B cell (primary cell): ENCODE results near the gene PLN. TPM values are rescaled to one million over a fixed set of nuclear protein-coding genes. Genes with fewer than 3 reads are reported as not detected.

Source experiments
- ATAC-seq: fragments of 200-7000 bp; cut with Tn5 transposase; one replicate; pipeline ENCODE4 v1.10.0; 2021; ENCODE audit warnings: low read depth, mild to moderate bottlenecking, moderate number of reproducible peaks, moderate library complexity
- CTCF ChIA-PET: fragments of 350-600 bp; sonication (Branson Sonifier 250); formaldehyde crosslinking; loops from one replicate; lab custom pipeline; 2021; ENCODE audit warnings: antibody characterized with exemption, inconsistent platforms; lab: Charles Lee
- POLR2A ChIA-PET: fragments of 350-600 bp; sonication (Branson Sonifier 250); formaldehyde crosslinking; loops from one replicate; lab custom pipeline; 2021; ENCODE audit warnings: antibody characterized with exemption; lab: Charles Lee
- DNase-seq: peaks from one replicate; pipeline ENCODE4 v3.0.0; 2013
- H2AFZ ChIP-seq: 2 replicates; pipeline ENCODE4 v1.6.1; 2012; ENCODE audit warnings: mild to moderate bottlenecking, low read depth, low read length; ENCODE audit not compliant: insufficient read depth, poor library complexity, severe bottlenecking
- H3K27ac ChIP-seq, 2 donors: 1 replicate in 1 of 2; 2 replicates in 1 of 2; pipeline ENCODE4 v1.5.1; 2012 to 2013; ENCODE audit warnings: low read length in 2 of 2, mild to moderate bottlenecking in 2 of 2, moderate library complexity in 1 of 2
- H3K27me3 ChIP-seq, 4 experiments: fragments of 200-600 bp in 1 of 4; sonication (generic) in 1 of 4; replicated peaks in 1 of 4; 1 replicate in 2 of 4; 2 replicates in 2 of 4; pipeline versions ENCODE4 v1.6.1 to v1.7.0; 2013 to 2016; ENCODE audit warnings: low read length in 3 of 4, mild to moderate bottlenecking in 2 of 4, mixed read lengths in 1 of 4, moderate library complexity in 1 of 4; ENCODE audit not compliant: insufficient read depth in 4 of 4, control insufficient read depth in 3 of 4; ENCODE audit errors: control extremely low read depth in 1 of 4
- H3K36me3 ChIP-seq, 2 experiments: replicated peaks in 1 of 2; 1 replicate in 1 of 2; 2 replicates in 1 of 2; pipeline versions ENCODE4 v1.6.1 to v1.7.1; 2013; ENCODE audit warnings: low read length in 1 of 2; ENCODE audit not compliant: insufficient read depth in 2 of 2, control insufficient read depth in 1 of 2; ENCODE audit errors: control extremely low read depth in 1 of 2, extremely low read depth in 1 of 2
- H3K4me1 ChIP-seq, 2 donors: fragments of 200-600 bp in 1 of 2; sonication (generic) in 1 of 2; 1 replicate in 1 of 2; 2 replicates in 1 of 2; pipeline versions ENCODE4 v1.5.1 to v1.6.1; 2013 to 2017; ENCODE audit warnings: low read length in 2 of 2; ENCODE audit not compliant: control insufficient read depth in 2 of 2, insufficient read depth in 2 of 2
- H3K4me2 ChIP-seq: replicated peaks from 2 replicates; pipeline ENCODE3; 2012; ENCODE audit warnings: mild to moderate bottlenecking, low read depth, low read length; ENCODE audit not compliant: poor library complexity, severe bottlenecking
- H3K4me3 ChIP-seq, 5 experiments: fragments of 200-600 bp in 1 of 5; sonication (generic) in 1 of 5; 1 replicate in 3 of 5; 2 replicates in 2 of 5; pipeline versions ENCODE4 v1.5.1 to v1.7.0; 2011 to 2016; ENCODE audit warnings: low read length in 4 of 5, mild to moderate bottlenecking in 4 of 5, low read depth in 2 of 5, control low read depth in 1 of 5, moderate library complexity in 1 of 5; ENCODE audit not compliant: insufficient read depth in 1 of 5; ENCODE audit errors: control extremely low read depth in 1 of 5, extremely low read depth in 1 of 5
- H3K79me2 ChIP-seq: fragments of 200-600 bp; sonication (generic); one replicate; pipeline ENCODE4 v1.6.0; 2016; ENCODE audit warnings: low read length; ENCODE audit not compliant: control insufficient read depth, insufficient read depth
- H3K9ac ChIP-seq: fragments of 200-600 bp; sonication (generic); 2 replicates; pipeline ENCODE4 v1.6.1; 2017; ENCODE audit warnings: mild to moderate bottlenecking, low read length, moderate library complexity
- H3K9me3 ChIP-seq, 3 donors: one replicate each; pipeline versions ENCODE4 v1.6.1 to v1.7.1; 2013; ENCODE audit warnings: low read length in 2 of 3; ENCODE audit not compliant: control insufficient read depth in 2 of 3, insufficient read depth in 1 of 3; ENCODE audit errors: control extremely low read depth in 1 of 3
- H4K20me1 ChIP-seq: 2 replicates; pipeline ENCODE4 v1.6.0; 2012; ENCODE audit warnings: mild to moderate bottlenecking, low read length; ENCODE audit not compliant: insufficient read depth, control insufficient read depth, poor library complexity, severe bottlenecking
- H3K27ac Mint-ChIP-seq: one replicate; pipeline ENCODE4 v1.8.0; 2021; ENCODE audit warnings: mixed read lengths
- H3K27me3 Mint-ChIP-seq: one replicate; pipeline ENCODE4 v1.8.0; 2021; ENCODE audit warnings: mixed read lengths
- H3K4me1 Mint-ChIP-seq: one replicate; pipeline ENCODE4 v1.8.0; 2021; ENCODE audit warnings: mixed read lengths
- H3K4me3 Mint-ChIP-seq: one replicate; pipeline ENCODE4 v1.8.0; 2021; ENCODE audit warnings: mixed read lengths
- H3K9me3 Mint-ChIP-seq: one replicate; pipeline ENCODE4 v1.8.0; 2022; ENCODE audit warnings: mixed read lengths; ENCODE audit not compliant: insufficient read depth
- EZH2 ChIP-seq: IDR thresholded peaks from 2 replicates; pipeline ENCODE4 v1.6.1; 2012; ENCODE audit warnings: borderline replicate concordance, low read depth, mild to moderate bottlenecking, moderate library complexity, low read length; ENCODE audit not compliant: insufficient read depth, poor library complexity, severe bottlenecking
- WGBS: methylation state at CpG from one replicate; pipeline ENCODE4 v1.1.5; 2013; ENCODE audit warnings: missing lambda C conversion rate; ENCODE audit not compliant: insufficient coverage; 5-methylcytosine and 5-hydroxymethylcytosine counted together
- intact Hi-C: fragments of 100-400 bp; cut with micrococcal nuclease; formaldehyde crosslinking; loops from one replicate; pipeline ENCODE4 v1.10.0; 2022
- polyA plus RNA-seq: library from polyadenylated mRNA; depleted of rRNA; stranded (reverse); fragments of >200 nt; gene quantifications from 2 replicates; pipeline ENCODE4 v1.2.3, GENCODE V29; 2012
- total RNA-seq, 2 donors: library from RNA; stranded (reverse); fragments of 120-200 nt in 1 of 2; gene quantifications; 1 replicate in 1 of 2; 2 replicates in 1 of 2; pipeline versions ENCODE4 v1.2.3 to v1.2.4, GENCODE V29; 2013 to 2022
- TF ChIP-seq, protein P1 (sequence below): fragments of 200-600 bp; IDR thresholded peaks from one replicate; pipeline ENCODE4 v1.8.0; 2022; ENCODE audit warnings: antibody characterized with exemption, mild to moderate bottlenecking

The PLN gene
- total and polyA plus RNA-seq, 2 donors (not counting 1 experiment from before 2014, with no cell fraction given): not detected

DNA sequence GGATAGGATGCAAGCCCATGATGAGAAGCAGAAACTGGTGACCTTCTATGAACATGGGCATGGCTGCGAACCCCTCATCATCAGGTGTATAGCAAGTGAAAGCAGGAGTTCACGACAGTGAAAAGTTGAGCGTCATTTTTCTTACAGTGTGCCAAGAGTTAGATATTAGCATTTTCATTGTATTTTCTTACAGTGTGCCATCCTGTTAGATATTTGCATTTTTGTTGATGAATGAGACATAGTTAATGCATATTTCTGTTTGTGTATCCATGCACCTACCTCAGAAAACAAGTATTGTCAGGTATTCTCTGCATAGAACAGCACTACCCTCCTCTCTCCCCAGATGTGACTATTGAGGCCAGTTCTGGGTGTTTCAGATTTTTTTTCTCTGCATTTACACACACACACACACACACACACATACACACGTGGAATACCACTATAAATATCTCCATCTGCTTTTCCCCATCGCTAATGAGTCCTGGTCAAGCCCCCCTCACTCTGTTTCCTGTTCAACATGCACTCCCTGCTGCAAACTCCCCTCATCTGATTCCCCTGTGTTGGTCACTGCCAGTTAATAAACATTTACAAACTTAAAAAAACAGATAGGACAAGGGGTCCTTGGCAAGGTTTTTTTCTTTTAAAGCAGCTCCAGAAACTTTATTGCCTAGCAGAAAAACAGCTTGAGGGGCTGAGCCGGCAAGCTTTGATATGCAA, 41.7 kb downstream of the PLN start:
- ATAC-seq (no peak), DNase-seq (no peak)
- ChIA-PET CTCF (no interaction called here), POLR2A (no interaction called here)
- Mint-ChIP-seq H3K4me3 (no peak overlapping the region), H3K9me3 (no peaks in the 10 kb centered on the region), H3K27ac (no peak overlapping the region), H3K4me1 (peaks cover 5% of the 10 kb centered on the region), H3K27me3 (no peaks in the 10 kb centered on the region)
- no peak overlapping the region for H3K4me3 ChIP-seq
- H4K20me1 ChIP-seq: no peaks in the 10 kb centered on the region
- intact Hi-C loops: no loop called here
- H3K9ac ChIP-seq: no peak overlapping the region
- H3K9me3 ChIP-seq: no peaks in the 10 kb centered on the region
- H2AFZ ChIP-seq: no peak overlapping the region
- WGBS: 59% methylated on average over 5 of the region's 6 CpGs
- TF ChIP-seq, protein P1, sequence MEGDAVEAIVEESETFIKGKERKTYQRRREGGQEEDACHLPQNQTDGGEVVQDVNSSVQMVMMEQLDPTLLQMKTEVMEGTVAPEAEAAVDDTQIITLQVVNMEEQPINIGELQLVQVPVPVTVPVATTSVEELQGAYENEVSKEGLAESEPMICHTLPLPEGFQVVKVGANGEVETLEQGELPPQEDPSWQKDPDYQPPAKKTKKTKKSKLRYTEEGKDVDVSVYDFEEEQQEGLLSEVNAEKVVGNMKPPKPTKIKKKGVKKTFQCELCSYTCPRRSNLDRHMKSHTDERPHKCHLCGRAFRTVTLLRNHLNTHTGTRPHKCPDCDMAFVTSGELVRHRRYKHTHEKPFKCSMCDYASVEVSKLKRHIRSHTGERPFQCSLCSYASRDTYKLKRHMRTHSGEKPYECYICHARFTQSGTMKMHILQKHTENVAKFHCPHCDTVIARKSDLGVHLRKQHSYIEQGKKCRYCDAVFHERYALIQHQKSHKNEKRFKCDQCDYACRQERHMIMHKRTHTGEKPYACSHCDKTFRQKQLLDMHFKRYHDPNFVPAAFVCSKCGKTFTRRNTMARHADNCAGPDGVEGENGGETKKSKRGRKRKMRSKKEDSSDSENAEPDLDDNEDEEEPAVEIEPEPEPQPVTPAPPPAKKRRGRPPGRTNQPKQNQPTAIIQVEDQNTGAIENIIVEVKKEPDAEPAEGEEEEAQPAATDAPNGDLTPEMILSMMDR: no peak
- no peak for TF ChIP-seq EZH2
- peaks cover 15% of the 10 kb centered on the region for H3K79me2 ChIP-seq
- no peak overlapping the region for H3K4me2 ChIP-seq
- H3K36me3 ChIP-seq: peaks cover 2 to 5% of the 10 kb centered on the region in 2 experiments
- no peak overlapping the region for H3K27ac ChIP-seq
- no peaks in the 10 kb centered on the region for H3K4me1 ChIP-seq
- no peaks in the 10 kb centered on the region for H3K27me3 ChIP-seq

- Histone ChIP-seq H4K20me1 (no peaks in the 10 kb centered on the region), H3K79me2 (peaks cover 15% of the 10 kb centered on the region), H3K4me2 (no peak overlapping the region), H2AFZ (no peak overlapping the region), H3K27ac (no peak overlapping the region), H3K9ac (no peak overlapping the region), H3K4me1 (no peaks in the 10 kb centered on the region), H3K4me3 (no peak overlapping the region), H3K27me3 (no peaks in the 10 kb centered on the region), H3K9me3 (no peaks in the 10 kb centered on the region), H3K36me3 (peaks cover 4 to 5% of the 10 kb centered on the region in 2 experiments)
- no CpG with 5 or more reads among the region's 3 CpGs for WGBS
- DNase-seq (no peak), ATAC-seq (no peak)
- POLR2A ChIA-PET: no interaction called here
- Mint-ChIP-seq H3K27me3 (no peaks in the 10 kb centered on the region), H3K4me3 (no peak overlapping the region), H3K27ac (no peak overlapping the region), H3K4me1 (peaks cover 5% of the 10 kb centered on the region), H3K9me3 (no peaks in the 10 kb centered on the region)
- CTCF ChIA-PET: interaction anchor here (0.6 kb wide), 2 partner anchors 12 to 1836 kb away, joined by 3 read pairs; no protein-coding TSS in a partner anchor
- no peak for TF ChIP-seq EZH2
- TF ChIP-seq, protein P1: no peak
- intact Hi-C loops: no loop called here
These were observed 43.8 kb downstream of the PLN start for GRCh38 chr6:118591897-118592296.
